Nephron (organoid): ENCODE results near the gene CACNB3.
"Not testable (repeated sequence)": the region's sequence is repeated elsewhere in the genome, so short reads cannot be mapped to it uniquely, and the experiment has no call there.

Experiments
- H3K27ac Mint-ChIP-seq, 3 experiments: 2 replicates each; pipeline ENCODE4 v1.8.0; 2020; ENCODE audit warnings: mixed read lengths in 3 of 3, mild to moderate bottlenecking in 2 of 3, moderate library complexity in 1 of 3
- H3K27me3 Mint-ChIP-seq: 2 replicates; pipeline ENCODE4 v1.8.0; 2021; ENCODE audit warnings: low read depth, mild to moderate bottlenecking, moderate library complexity, mixed read lengths
- H3K36me3 Mint-ChIP-seq: 2 replicates; pipeline ENCODE4 v1.8.0; 2020; ENCODE audit warnings: low read depth, mixed read lengths
- H3K4me1 Mint-ChIP-seq: 2 replicates; pipeline ENCODE4 v1.8.0; 2020; ENCODE audit warnings: mixed read lengths
- H3K4me3 Mint-ChIP-seq, 3 experiments: 2 replicates each; pipeline ENCODE4 v1.8.0; 2020; ENCODE audit warnings: mild to moderate bottlenecking in 3 of 3, mixed read lengths in 3 of 3, moderate library complexity in 2 of 3
- H3K9me3 Mint-ChIP-seq: 2 replicates; pipeline ENCODE4 v1.8.0; 2020; ENCODE audit warnings: mixed read lengths
- TF ChIP-seq, protein P1 (sequence below), 3 experiments: fragments of 200-600 bp; sonication (generic); IDR thresholded peaks; one replicate each; pipeline ENCODE4 v1.5.0; 2021; ENCODE audit warnings: antibody characterized with exemption in 3 of 3; ENCODE audit not compliant: unreplicated experiment in 3 of 3

The CACNB3 gene

DNA sequence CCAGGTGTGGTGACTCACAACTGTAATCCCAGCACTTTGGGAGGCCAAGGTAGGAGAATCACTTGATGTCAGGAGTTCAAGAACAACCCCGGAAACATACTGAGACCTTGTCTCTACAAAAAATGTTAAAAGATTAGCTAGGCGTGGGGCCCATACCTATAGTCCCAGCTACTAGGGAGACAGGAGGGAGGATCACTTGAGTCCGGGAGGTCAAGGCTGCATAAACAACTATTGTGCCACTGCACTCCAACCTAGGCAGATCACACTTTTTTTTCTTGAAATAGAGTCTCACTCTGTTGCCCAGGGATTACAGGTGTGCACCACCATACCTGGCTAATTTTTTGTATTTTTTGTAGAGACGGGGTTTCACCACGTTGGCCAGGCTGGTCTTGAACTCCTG, 41.3 kb downstream of the CACNB3 start:
- TF ChIP-seq, protein P1, sequence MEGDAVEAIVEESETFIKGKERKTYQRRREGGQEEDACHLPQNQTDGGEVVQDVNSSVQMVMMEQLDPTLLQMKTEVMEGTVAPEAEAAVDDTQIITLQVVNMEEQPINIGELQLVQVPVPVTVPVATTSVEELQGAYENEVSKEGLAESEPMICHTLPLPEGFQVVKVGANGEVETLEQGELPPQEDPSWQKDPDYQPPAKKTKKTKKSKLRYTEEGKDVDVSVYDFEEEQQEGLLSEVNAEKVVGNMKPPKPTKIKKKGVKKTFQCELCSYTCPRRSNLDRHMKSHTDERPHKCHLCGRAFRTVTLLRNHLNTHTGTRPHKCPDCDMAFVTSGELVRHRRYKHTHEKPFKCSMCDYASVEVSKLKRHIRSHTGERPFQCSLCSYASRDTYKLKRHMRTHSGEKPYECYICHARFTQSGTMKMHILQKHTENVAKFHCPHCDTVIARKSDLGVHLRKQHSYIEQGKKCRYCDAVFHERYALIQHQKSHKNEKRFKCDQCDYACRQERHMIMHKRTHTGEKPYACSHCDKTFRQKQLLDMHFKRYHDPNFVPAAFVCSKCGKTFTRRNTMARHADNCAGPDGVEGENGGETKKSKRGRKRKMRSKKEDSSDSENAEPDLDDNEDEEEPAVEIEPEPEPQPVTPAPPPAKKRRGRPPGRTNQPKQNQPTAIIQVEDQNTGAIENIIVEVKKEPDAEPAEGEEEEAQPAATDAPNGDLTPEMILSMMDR (IDR thresholded peaks at IDR 0.05; ENCODE audit: unreplicated experiment in 3 of 3): no peak
- peaks cover 24% of the 10 kb centered on the region for H3K4me1 Mint-ChIP-seq
- no peak overlapping the region for H3K27ac Mint-ChIP-seq
- H3K9me3 Mint-ChIP-seq: no peaks in the 10 kb centered on the region
- no peak overlapping the region for H3K4me3 Mint-ChIP-seq
- H3K27me3 Mint-ChIP-seq: peaks cover 22% of the 10 kb centered on the region
- peaks cover 13% of the 10 kb centered on the region for H3K36me3 Mint-ChIP-seq

GRCh38 chr12:48860236-48860635, 41.9 kb downstream of the CACNB3 start:
- H3K36me3 Mint-ChIP-seq: peaks cover 13% of the 10 kb centered on the region
- H3K9me3 Mint-ChIP-seq, H3K27ac Mint-ChIP-seq: not testable (repeated sequence)

GRCh38 chr12:48861111-48861510, 42.8 kb downstream of the CACNB3 start:
- Mint-ChIP-seq H3K27me3 (peaks cover 34% of the 10 kb centered on the region), H3K36me3 (peaks cover 13% of the 10 kb centered on the region), H3K4me1 (peaks cover 36% of the 10 kb centered on the region), H3K9me3 (no peaks in the 10 kb centered on the region), H3K27ac (no peak overlapping the region), H3K4me3 (no peak overlapping the region)
- TF ChIP-seq, protein P1 (IDR thresholded peaks at IDR 0.05; ENCODE audit: unreplicated experiment in 3 of 3): no peak

More at GRCh38 chr12:48860236-48860635, 41.9 kb downstream of the CACNB3 start:
- H3K4me1 Mint-ChIP-seq: peaks cover 30% of the 10 kb centered on the region
- peaks cover 29% of the 10 kb centered on the region for H3K27me3 Mint-ChIP-seq
- not testable (repeated sequence) for H3K4me3 Mint-ChIP-seq

DNA sequence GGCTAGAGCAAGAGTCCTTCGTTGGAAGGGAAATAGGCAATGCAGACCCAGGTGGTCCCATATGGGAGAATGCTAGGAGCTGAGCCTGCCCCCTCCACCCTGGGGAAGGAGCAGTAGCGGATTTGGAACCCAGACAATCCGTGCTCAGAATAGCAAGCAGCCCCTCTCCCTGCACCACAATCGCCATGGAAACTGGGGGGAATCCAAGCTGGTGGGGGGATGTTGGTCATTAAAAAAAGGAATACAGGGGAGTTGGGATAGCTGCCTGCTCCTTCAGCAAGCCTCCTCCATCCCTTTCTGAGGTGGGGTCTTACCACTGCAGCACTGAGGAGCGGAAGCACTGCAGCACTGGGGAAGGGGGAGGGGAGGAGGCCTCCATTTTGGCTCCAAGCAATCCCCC, 44.5 kb downstream of the CACNB3 start:
- Mint-ChIP-seq H3K27me3 (peaks cover 31% of the 10 kb centered on the region), H3K27ac (peak overlapping the region in 1 of 3 experiments; percentile 77), H3K36me3 (peaks cover 13% of the 10 kb centered on the region), H3K9me3 (no peaks in the 10 kb centered on the region), H3K4me3 (peak overlapping the region; percentile 37 to 66 (median 53)), H3K4me1 (peaks cover 37% of the 10 kb centered on the region)
- TF ChIP-seq, protein P1 (IDR thresholded peaks at IDR 0.05; ENCODE audit: unreplicated experiment in 3 of 3): no peak

GRCh38 chr12:48863291-48863690, 45.0 kb downstream of the CACNB3 start:
- Mint-ChIP-seq H3K36me3 (peaks cover 13% of the 10 kb centered on the region), H3K4me3 (peak overlapping the region; percentile 90 to 93 (median 92)), H3K9me3 (no peaks in the 10 kb centered on the region), H3K4me1 (peaks cover 38% of the 10 kb centered on the region), H3K27ac (peak overlapping the region in 2 of 3 experiments; percentile 11 to 77), H3K27me3 (peaks cover 30% of the 10 kb centered on the region)
- TF ChIP-seq, protein P1 (IDR thresholded peaks at IDR 0.05; ENCODE audit: unreplicated experiment in 3 of 3): no peak

- H3K27me3 Mint-ChIP-seq: peaks cover 34% of the 10 kb centered on the region
- H3K36me3 Mint-ChIP-seq: peaks cover 13% of the 10 kb centered on the region
- H3K9me3 Mint-ChIP-seq: no peaks in the 10 kb centered on the region
Measured at GRCh38 chr12:48865281-48866051, 47.2 kb downstream of the CACNB3 start, which contains the start of gene RND1. Gene RND1 (minus strand): TSS chr12:48865870. CDS start chr12:48865767, 103 bp downstream.

More at GRCh38 chr12:48865281-48866051, 47.2 kb downstream of the CACNB3 start, which contains the start of gene RND1:
- Mint-ChIP-seq H3K4me1 (peaks cover 48% of the 10 kb centered on the region), H3K4me3 (peak within 1 kb of the TSS; percentile 90 to 93 (median 92)), H3K27ac (peak within 1 kb of the TSS; percentile 50 to 80 (median 55))
- TF ChIP-seq, protein P1 (IDR thresholded peaks at IDR 0.05; ENCODE audit: unreplicated experiment in 3 of 3): peak in 2 of 3 experiments; percentile 9 to 20
